NT2/D1 (cell line): Measurements from ENCODE around the gene CSTF3.

Experiments used
- YY1 ChIP-seq: IDR thresholded peaks from 2 replicates; pipeline ENCODE4 v1.6.1; 2011; ENCODE audit not compliant: insufficient read length, insufficient read depth
- ZNF274 ChIP-seq: IDR thresholded peaks from 2 replicates; pipeline ENCODE4 v1.6.1; 2011; ENCODE audit warnings: mild to moderate bottlenecking, low read depth, low read length

- TF ChIP-seq YY1: no peak
- no peak for TF ChIP-seq ZNF274
These were observed 17.3 kb upstream of the CSTF3 start for GRCh38 chr11:33178443-33179180.
